ENCODE measurements around the gene MYO7A. TPM values are rescaled to one million over a fixed set of nuclear protein-coding genes. Genes with fewer than 3 reads are reported as not detected.

MYO7A gene
- total RNA-seq, 4 donors from 2014 or later: 4.8 to 9.1 (median 6.4) TPM

- Histone ChIP-seq H3K27me3 (peaks cover 0 to 6% (median 0%) of the 10 kb centered on the region in 4 donors), H3K27ac (replicated peaks in 1 of 4) (no peak overlapping the region), H3K36me3 (no peaks in the 10 kb centered on the region), H3K9me3 (no peaks in the 10 kb centered on the region), H3K4me3 (no peak overlapping the region), H3K4me1 (no peaks in the 10 kb centered on the region)
- no peak for TF ChIP-seq POLR2AphosphoS5 (IDR thresholded peaks at IDR 0.05)
- no peak for TF ChIP-seq POLR2A (IDR thresholded peaks at IDR 0.05; ENCODE audit: low read depth)
- intact Hi-C loops (cut with DNase I): no loop called here
- 92% methylated on average over 5 of the region's 5 CpGs for WGBS
- DNase-seq (ENCODE audit: extremely low spot score): no peak
Observed at GRCh38 chr11:77230878-77231605, 103.0 kb downstream of the MYO7A start.

DNA sequence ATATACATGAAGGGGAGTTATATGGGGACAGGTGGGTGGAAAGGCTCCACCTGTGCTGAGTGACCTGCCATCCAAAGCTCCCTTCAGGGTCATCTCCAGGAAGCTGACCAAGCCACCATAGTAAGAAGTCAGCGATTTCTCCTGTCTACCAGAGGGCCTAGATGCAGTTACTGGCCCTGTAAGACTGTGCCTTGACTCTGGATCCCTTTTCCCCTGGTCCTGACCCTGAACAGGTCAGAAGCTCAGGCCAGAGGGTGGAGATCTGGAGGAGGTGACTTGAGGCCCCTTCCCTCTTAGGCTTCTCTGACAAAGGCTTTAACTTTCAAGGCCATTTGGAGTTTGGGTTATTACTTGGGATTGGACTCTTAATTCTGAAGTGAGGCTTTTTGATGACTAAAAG, 103.8 kb downstream of the MYO7A start:
- 100% methylated on average over 1 of the region's 1 CpG for WGBS
- no peak for DNase-seq (ENCODE audit: extremely low spot score)
- H3K9me3 ChIP-seq: no peaks in the 10 kb centered on the region
- intact Hi-C loops (cut with DNase I): no loop called here
- H3K4me1 ChIP-seq: no peaks in the 10 kb centered on the region
- H3K36me3 ChIP-seq: no peaks in the 10 kb centered on the region
- no peak overlapping the region for H3K27ac ChIP-seq (replicated peaks in 1 of 4)
- H3K27me3 ChIP-seq: peaks cover 0 to 6% (median 0%) of the 10 kb centered on the region in 4 donors
- no peak for TF ChIP-seq CTCF (IDR thresholded peaks at IDR 0.05)
- no peak for TF ChIP-seq POLR2A (IDR thresholded peaks at IDR 0.05; ENCODE audit: low read depth)
- no peak for TF ChIP-seq EP300 (IDR thresholded peaks at IDR 0.05)
- TF ChIP-seq POLR2AphosphoS5 (IDR thresholded peaks at IDR 0.05): no peak
- H3K4me3 ChIP-seq: no peak overlapping the region

DNA sequence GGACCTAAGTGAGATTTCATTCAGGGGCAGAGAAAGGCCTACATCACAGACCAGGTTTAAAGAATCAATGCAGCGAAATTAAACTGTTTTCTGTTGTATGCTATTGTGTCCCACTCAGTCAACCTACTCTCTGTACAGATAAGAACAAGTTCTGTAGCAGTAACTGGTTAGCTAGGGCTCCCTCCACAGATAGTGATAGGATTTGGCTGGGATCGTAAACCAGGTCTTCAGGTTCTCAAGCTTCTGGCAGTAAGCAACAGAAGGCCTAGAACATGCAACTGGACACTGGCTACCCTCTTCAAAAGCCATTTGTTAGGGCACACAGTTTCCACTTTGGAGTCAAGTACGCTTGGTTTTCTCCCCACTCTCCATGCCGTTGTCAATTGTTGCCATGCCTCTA, 104.2 kb downstream of the MYO7A start:
- 96% methylated on average over 4 of the region's 4 CpGs for WGBS
- TF ChIP-seq EP300 (IDR thresholded peaks at IDR 0.05): no peak
- TF ChIP-seq POLR2A (IDR thresholded peaks at IDR 0.05; ENCODE audit: low read depth): no peak
- TF ChIP-seq CTCF (IDR thresholded peaks at IDR 0.05): no peak
- no peak for DNase-seq (ENCODE audit: extremely low spot score)
- no peak overlapping the region for H3K4me3 ChIP-seq
- H3K9me3 ChIP-seq: no peaks in the 10 kb centered on the region
- H3K36me3 ChIP-seq: no peaks in the 10 kb centered on the region
- H3K27ac ChIP-seq (replicated peaks in 1 of 4): no peak overlapping the region
- intact Hi-C loops (cut with DNase I): no loop called here
- no peaks in the 10 kb centered on the region for H3K4me1 ChIP-seq
- peaks cover 0 to 6% (median 0%) of the 10 kb centered on the region in 4 donors for H3K27me3 ChIP-seq

DNA sequence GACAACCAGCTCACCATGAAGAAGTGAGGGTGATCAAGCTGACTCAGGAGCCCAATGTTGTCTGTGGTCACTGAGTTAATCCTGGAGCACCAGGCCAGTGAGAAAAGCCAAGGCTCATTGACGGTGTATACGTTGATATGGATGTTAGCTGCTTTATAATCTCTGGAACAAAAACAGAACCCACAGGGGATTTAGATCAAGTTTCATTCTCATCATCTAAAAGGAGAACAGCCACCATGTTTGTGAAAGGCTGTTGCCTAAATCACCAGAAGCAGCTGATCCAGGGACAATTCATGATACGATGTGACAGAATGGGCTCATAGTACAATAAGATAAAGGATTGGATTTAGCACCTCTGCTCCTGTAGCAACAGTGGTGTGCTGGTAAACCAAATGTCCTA, 105.0 kb downstream of the MYO7A start:
- Histone ChIP-seq H3K36me3 (no peaks in the 10 kb centered on the region), H3K27me3 (peaks cover 0 to under 1% (median 0%) of the 10 kb centered on the region in 4 donors), H3K4me3 (no peak overlapping the region), H3K27ac (replicated peaks in 1 of 4) (no peak overlapping the region), H3K4me1 (no peaks in the 10 kb centered on the region), H3K9me3 (no peaks in the 10 kb centered on the region)
- no peak for TF ChIP-seq POLR2AphosphoS5 (IDR thresholded peaks at IDR 0.05)
- TF ChIP-seq POLR2A (IDR thresholded peaks at IDR 0.05; ENCODE audit: low read depth): no peak
- TF ChIP-seq EP300 (IDR thresholded peaks at IDR 0.05): no peak
- TF ChIP-seq CTCF (IDR thresholded peaks at IDR 0.05): no peak
- no peak for DNase-seq (ENCODE audit: extremely low spot score)
- 95% methylated on average over 3 of the region's 3 CpGs for WGBS
- intact Hi-C loops (cut with DNase I): no loop called here

GRCh38 chr11:77236901-77237300, 108.9 kb downstream of the MYO7A start:
- no peak overlapping the region for H3K4me3 ChIP-seq
- H3K27me3 ChIP-seq: no peaks in the 10 kb centered on the region
- H3K27ac ChIP-seq (replicated peaks in 1 of 4): no peak overlapping the region
- intact Hi-C loops (cut with DNase I): no loop called here
- no peaks in the 10 kb centered on the region for H3K9me3 ChIP-seq
- no peak for DNase-seq (ENCODE audit: extremely low spot score)
- H3K4me1 ChIP-seq: no peaks in the 10 kb centered on the region
- no peak for TF ChIP-seq EP300 (IDR thresholded peaks at IDR 0.05)
- H3K36me3 ChIP-seq: no peaks in the 10 kb centered on the region
